Kidney (tissue), 14 donors: ENCODE data around the gene SLC49A4. TPM values are rescaled to one million over a fixed set of nuclear protein-coding genes. Genes with fewer than 3 reads are reported as not detected.

Source experiments
- DNase-seq, 5 donors: peaks; one replicate each; pipeline ENCODE4 v3.0.0-alpha.2; 2013 to 2020
- FAIRE-seq: peaks from 2 replicates; lab custom pipeline; 2012; peaks lifted over from hg19 to GRCh38; lab: Jason Lieb, UNC
- H3K27ac ChIP-seq, 2 donors: one replicate each; pipeline ENCODE4 v1.7.0; 2013; ENCODE audit warnings: low read depth in 2 of 2, low read length in 2 of 2, inconsistent platforms in 1 of 2
- H3K27me3 ChIP-seq: one replicate; pipeline ENCODE4 v1.7.1; 2013; ENCODE audit warnings: low read length, inconsistent platforms; ENCODE audit not compliant: control insufficient read depth, insufficient read depth
- H3K36me3 ChIP-seq, 3 donors: one replicate each; pipeline versions ENCODE4 v1.7.0 to v1.7.1; 2013; ENCODE audit warnings: low read length in 3 of 3, control low read depth in 1 of 3, inconsistent platforms in 1 of 3; ENCODE audit not compliant: insufficient read depth in 3 of 3, control insufficient read depth in 2 of 3
- H3K4me1 ChIP-seq, 3 donors: one replicate each; pipeline versions ENCODE4 v1.7.0 to v1.7.1; 2013; ENCODE audit warnings: low read length in 3 of 3, inconsistent platforms in 1 of 3, low read depth in 1 of 3; ENCODE audit not compliant: control insufficient read depth in 2 of 3, insufficient read depth in 2 of 3
- H3K4me3 ChIP-seq, 3 donors: one replicate each; pipeline versions ENCODE4 v1.7.0 to v1.8.1; 2013; ENCODE audit warnings: low read length in 3 of 3, control low read depth in 1 of 3, inconsistent platforms in 1 of 3
- H3K9ac ChIP-seq, 3 donors: one replicate each; pipeline versions ENCODE4 v1.7.0 to v1.7.1; 2013; ENCODE audit warnings: low read length in 3 of 3, control low read depth in 1 of 3, inconsistent platforms in 1 of 3
- H3K9me3 ChIP-seq, 3 donors: one replicate each; pipeline versions ENCODE4 v1.7.0 to v1.7.1; 2013; ENCODE audit warnings: low read length in 3 of 3, control low read depth in 1 of 3, inconsistent platforms in 1 of 3; ENCODE audit not compliant: control insufficient read depth in 2 of 3, insufficient read depth in 1 of 3
- intact Hi-C: fragments of 100-400 bp; cut with DNase I; formaldehyde crosslinking; loops from one replicate; pipeline ENCODE4 v1.11.1; 2022
- polyA plus RNA-seq: library from polyadenylated mRNA; stranded (reverse); fragments of 350-450 nt; fragmentation: Illumina TruSeq; extraction: RNeasy Lipid Tissue Mini Kit (QIAGEN cat#74804); gene quantifications from one replicate; pipeline ENCODE4 v1.2.3, GENCODE V29; 2014; ENCODE audit warnings: low read depth, low replicate concordance; ENCODE audit not compliant: insufficient read depth
- total RNA-seq: library from RNA; stranded (reverse); fragmentation: NEBNext Ultra II Directional; extraction: Animal tissue kit (Norgen Biotek cat#: 25700); gene quantifications from one replicate; pipeline ENCODE4 v1.2.1, GENCODE V29; 2021
- TF ChIP-seq, protein P1 (sequence below): IDR thresholded peaks from 3 replicates; pipeline ENCODE4 v1.5.1; 2012; ENCODE audit warnings: mild to moderate bottlenecking, moderate library complexity, borderline replicate concordance; ENCODE audit not compliant: insufficient read depth; ENCODE audit errors: extremely low read depth
- donor health status: control.
- donor health status: control.
- donor health status: control.
- donor health status: control.
- donor health status: control.
- donor health status: DM: yes; HTN: yes; CAD: no.
- donor health status: Normal renal cell carcinoma (clear cell type).

SLC49A4 gene
- total and polyA plus RNA-seq, 2 donors from 2014 or later: 10.4 to 21.7 TPM

DNA sequence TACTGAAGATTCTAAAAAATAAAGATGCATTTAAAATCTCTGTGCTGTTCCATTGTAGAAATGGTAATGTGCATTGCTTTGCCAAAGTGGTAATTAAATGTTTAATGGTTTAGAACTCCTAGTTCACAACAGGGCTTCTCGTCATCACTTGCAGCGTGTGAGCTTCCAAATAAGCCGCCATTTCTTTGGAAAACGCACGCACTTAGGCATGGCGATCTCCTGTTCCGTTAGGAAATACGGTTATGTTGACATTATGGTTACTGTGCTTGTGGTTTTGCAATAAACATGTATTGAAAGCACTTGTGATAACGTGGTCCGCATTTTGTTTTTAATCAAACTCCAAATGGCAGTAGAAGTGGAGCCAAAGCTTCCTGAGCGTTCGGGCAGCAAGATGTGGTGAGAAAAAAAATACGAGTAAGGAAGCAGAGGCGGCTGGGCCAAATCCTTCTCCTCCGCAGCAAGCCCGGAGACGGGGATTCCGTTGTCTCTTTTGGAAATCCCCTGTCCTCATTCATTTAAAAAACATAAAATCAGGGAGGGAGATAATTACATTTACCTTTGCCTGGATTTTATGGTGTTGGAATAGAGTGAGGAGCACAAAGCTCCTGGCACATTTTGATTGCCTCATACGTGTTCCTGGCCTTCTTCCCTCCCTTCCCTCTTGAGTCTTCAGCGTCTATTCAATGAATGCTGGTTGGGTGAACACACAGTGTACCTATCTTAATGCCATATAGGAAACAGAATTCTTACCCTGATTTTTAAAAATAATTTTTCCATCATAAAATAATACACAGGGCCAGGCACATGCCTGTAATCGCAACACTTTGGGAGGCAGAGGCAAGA is 97.5 kb downstream of the SLC49A4 start:
- FAIRE-seq: no peak
- TF ChIP-seq, protein P1, sequence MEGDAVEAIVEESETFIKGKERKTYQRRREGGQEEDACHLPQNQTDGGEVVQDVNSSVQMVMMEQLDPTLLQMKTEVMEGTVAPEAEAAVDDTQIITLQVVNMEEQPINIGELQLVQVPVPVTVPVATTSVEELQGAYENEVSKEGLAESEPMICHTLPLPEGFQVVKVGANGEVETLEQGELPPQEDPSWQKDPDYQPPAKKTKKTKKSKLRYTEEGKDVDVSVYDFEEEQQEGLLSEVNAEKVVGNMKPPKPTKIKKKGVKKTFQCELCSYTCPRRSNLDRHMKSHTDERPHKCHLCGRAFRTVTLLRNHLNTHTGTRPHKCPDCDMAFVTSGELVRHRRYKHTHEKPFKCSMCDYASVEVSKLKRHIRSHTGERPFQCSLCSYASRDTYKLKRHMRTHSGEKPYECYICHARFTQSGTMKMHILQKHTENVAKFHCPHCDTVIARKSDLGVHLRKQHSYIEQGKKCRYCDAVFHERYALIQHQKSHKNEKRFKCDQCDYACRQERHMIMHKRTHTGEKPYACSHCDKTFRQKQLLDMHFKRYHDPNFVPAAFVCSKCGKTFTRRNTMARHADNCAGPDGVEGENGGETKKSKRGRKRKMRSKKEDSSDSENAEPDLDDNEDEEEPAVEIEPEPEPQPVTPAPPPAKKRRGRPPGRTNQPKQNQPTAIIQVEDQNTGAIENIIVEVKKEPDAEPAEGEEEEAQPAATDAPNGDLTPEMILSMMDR: no peak
- intact Hi-C loops: no loop called here

DNA sequence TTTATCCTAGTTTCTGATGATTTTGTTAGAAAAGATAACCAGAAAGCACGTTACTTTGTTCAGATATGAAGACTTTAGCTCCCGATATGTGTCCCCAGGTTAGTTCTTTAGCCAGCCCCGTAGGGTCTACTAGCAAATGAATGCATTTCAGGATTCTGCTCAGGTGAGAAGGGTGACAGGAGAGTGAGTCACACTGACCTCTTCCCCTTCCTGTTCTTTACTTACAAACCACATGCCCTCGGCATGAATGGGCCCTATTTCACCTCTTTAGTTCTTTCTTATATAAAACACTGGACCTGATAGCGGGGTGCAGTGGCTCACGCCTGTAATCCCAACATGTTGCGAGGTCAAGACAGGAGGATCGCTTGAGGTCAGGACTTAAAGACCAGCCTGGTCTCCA is 98.4 kb downstream of the SLC49A4 start:
- FAIRE-seq (no peak), DNase-seq (no peak)
- H3K27ac ChIP-seq: no peak overlapping the region
- no peaks in the 10 kb centered on the region for H3K36me3 ChIP-seq
- no peak overlapping the region for H3K9ac ChIP-seq
- no peaks in the 10 kb centered on the region for H3K27me3 ChIP-seq
- intact Hi-C loops: no loop called here
- no peak overlapping the region for H3K4me3 ChIP-seq
- peaks cover 0 to 2% (median 0%) of the 10 kb centered on the region in 3 donors for H3K4me1 ChIP-seq
- H3K9me3 ChIP-seq: no peaks in the 10 kb centered on the region
- TF ChIP-seq, protein P1: no peak

More for the DNA sequence above, 97.5 kb downstream of the SLC49A4 start:
- Histone ChIP-seq H3K27ac (no peak overlapping the region), H3K27me3 (no peaks in the 10 kb centered on the region), H3K9me3 (no peaks in the 10 kb centered on the region), H3K4me1 (peaks cover 0 to 2% (median 0%) of the 10 kb centered on the region in 3 donors), H3K4me3 (no peak overlapping the region), H3K9ac (no peak overlapping the region), H3K36me3 (no peaks in the 10 kb centered on the region)
- DNase-seq: no peak

DNA sequence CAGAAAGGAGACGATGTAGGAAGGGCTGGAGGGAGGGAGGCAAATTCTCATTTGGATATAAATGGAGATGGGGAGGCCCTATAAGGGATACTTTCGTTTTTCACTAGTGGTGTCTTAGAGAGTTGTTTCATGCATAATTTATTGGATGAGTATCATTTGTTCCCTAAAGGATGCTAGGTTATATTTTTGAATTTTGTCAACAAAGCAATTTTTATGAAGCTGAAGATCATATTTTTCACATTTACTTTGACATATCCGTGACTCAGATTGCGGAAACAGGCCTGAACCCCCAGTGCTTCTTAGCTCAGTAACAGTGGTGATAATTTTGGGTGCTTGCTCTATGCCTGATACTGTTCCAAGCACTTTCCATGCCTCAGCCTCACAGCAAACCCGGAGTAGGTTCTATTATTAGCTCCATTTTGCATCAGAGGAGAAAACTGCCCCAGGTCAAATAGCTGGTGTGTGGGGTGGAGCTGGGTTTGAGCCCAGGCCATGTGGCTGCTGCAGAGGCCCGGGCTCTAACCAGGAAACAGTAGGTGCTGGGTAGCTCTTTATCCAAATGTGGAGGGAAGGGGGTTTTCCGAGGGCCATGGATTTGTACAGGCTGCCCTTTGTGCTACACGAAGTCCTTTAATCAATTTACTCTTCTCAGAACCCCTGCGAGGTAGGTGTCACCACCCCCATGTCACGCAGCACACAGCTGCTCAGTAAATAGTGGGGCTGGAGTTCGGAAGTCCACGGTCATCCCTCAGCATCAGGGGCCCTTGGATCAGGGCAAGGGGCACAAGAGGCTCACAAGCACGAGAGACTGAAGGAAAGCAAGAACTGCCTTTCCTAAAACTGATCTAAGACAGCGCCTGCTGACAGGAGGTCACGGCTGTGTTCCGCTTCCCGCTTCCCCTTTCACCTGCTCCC is 99.1 kb downstream of the SLC49A4 start:
- Histone ChIP-seq H3K27ac (no peak overlapping the region), H3K4me3 (no peak overlapping the region), H3K27me3 (no peaks in the 10 kb centered on the region), H3K4me1 (peaks cover 0 to 2% (median 0%) of the 10 kb centered on the region in 3 donors), H3K9me3 (no peaks in the 10 kb centered on the region), H3K9ac (no peak overlapping the region), H3K36me3 (no peaks in the 10 kb centered on the region)
- DNase-seq: no peak
- FAIRE-seq: no peak
- TF ChIP-seq, protein P1: no peak
- intact Hi-C loops: no loop called here
